Ishikawa (cell line): ENCODE results near the gene FEM1B.

Experiments
- CEBPB ChIP-seq: IDR thresholded peaks from 2 replicates; pipeline ENCODE4 v1.6.1; 2012
- CREB1 ChIP-seq: IDR thresholded peaks from 2 replicates; pipeline ENCODE4 v1.6.1; 2012; ENCODE audit warnings: low read depth
- EGR1 ChIP-seq: IDR thresholded peaks from 2 replicates; pipeline ENCODE4 v1.6.1; 2012
- EP300 ChIP-seq: IDR thresholded peaks from 2 replicates; pipeline ENCODE4 v1.6.1; 2012; ENCODE audit warnings: borderline replicate concordance
- FOXM1 ChIP-seq: IDR thresholded peaks from 2 replicates; pipeline ENCODE4 v1.6.1; 2012; ENCODE audit warnings: low read depth, borderline replicate concordance
- MAX ChIP-seq: IDR thresholded peaks from 2 replicates; pipeline ENCODE4 v1.6.1; 2012
- NFIC ChIP-seq: IDR thresholded peaks from 2 replicates; pipeline ENCODE4 v1.6.1; 2012
- RAD21 ChIP-seq: IDR thresholded peaks from 2 replicates; pipeline ENCODE4 v1.6.1; 2012; ENCODE audit warnings: low read depth
- REST ChIP-seq: IDR thresholded peaks from 2 replicates; pipeline ENCODE4 v1.6.1; 2012; ENCODE audit warnings: low read depth, mild to moderate bottlenecking
- TAF1 ChIP-seq: IDR thresholded peaks from 2 replicates; pipeline ENCODE4 v1.6.1; 2012; ENCODE audit warnings: low read depth, mild to moderate bottlenecking
- TCF12 ChIP-seq: IDR thresholded peaks from 2 replicates; pipeline ENCODE4 v1.6.1; 2012; ENCODE audit warnings: low read depth
- TEAD4 ChIP-seq: IDR thresholded peaks from 2 replicates; pipeline ENCODE4 v1.6.1; 2012
- USF1 ChIP-seq: IDR thresholded peaks from 2 replicates; pipeline ENCODE4 v1.6.1; 2012
- YY1 ChIP-seq: IDR thresholded peaks from 2 replicates; pipeline ENCODE4 v1.6.1; 2012; ENCODE audit warnings: low read depth
- ZBTB7A ChIP-seq: IDR thresholded peaks from 2 replicates; pipeline ENCODE4 v1.6.1; 2012; ENCODE audit warnings: low read depth

The FEM1B gene

GRCh38 chr15:68341760-68342725 is 64.5 kb downstream of the FEM1B start:
- TF ChIP-seq TCF12, result no peak
- TF ChIP-seq CEBPB, result no peak
- no peak for TF ChIP-seq USF1

- no peak for TF ChIP-seq CREB1
- TF ChIP-seq TCF12, result no peak
- no peak for TF ChIP-seq USF1
- TF ChIP-seq MAX, result no peak
- no peak for TF ChIP-seq RAD21
- no peak for TF ChIP-seq NFIC
Observed at GRCh38 chr15:68343579-68344225, 66.2 kb downstream of the FEM1B start.

GRCh38 chr15:68344600-68344999 is 67.1 kb downstream of the FEM1B start:
- no peak for TF ChIP-seq CEBPB
- no peak for TF ChIP-seq ZBTB7A
- no peak for TF ChIP-seq NFIC
- no peak for TF ChIP-seq MAX
- no peak for TF ChIP-seq EGR1
- no peak for TF ChIP-seq USF1
- TF ChIP-seq RAD21, result no peak
- no peak for TF ChIP-seq REST
- no peak for TF ChIP-seq FOXM1
- TF ChIP-seq YY1, result no peak
- no peak for TF ChIP-seq TCF12
- no peak for TF ChIP-seq TAF1
- TF ChIP-seq TEAD4, result no peak
- TF ChIP-seq CREB1, result no peak
- TF ChIP-seq EP300, result no peak
